GM12878 (cell line): ENCODE results near the gene ELL2. TPM values are rescaled to one million over a fixed set of nuclear protein-coding genes. Genes with fewer than 3 reads are reported as not detected.

Source experiments
- BMI1 ChIP-seq: fragments of 450-650 bp; IDR thresholded peaks from 2 replicates; pipeline ENCODE4 v1.6.1; 2016; ENCODE audit warnings: mild to moderate bottlenecking, moderate library complexity, borderline replicate concordance
- BRCA1 ChIP-seq: IDR thresholded peaks from 2 replicates; pipeline ENCODE4 v1.6.1; 2011; ENCODE audit warnings: low read depth, low read length, improper control_type of control experiment
- CHD1 ChIP-seq: IDR thresholded peaks from 2 replicates; pipeline ENCODE4 v1.6.1; 2012; ENCODE audit warnings: low read depth, low read length, improper control_type of control experiment
- GATAD2B ChIP-seq: fragments of 450-650 bp; conservative IDR thresholded peaks from 2 replicates; pipeline ENCODE4 v1.6.1; 2017; ENCODE audit warnings: low read depth, mild to moderate bottlenecking, moderate library complexity
- IKZF1 ChIP-seq: fragments of 450-650 bp; conservative IDR thresholded peaks from 2 replicates; pipeline ENCODE4 v1.6.1; 2017; ENCODE audit warnings: antibody characterized with exemption, mild to moderate bottlenecking
- JUNB ChIP-seq: IDR thresholded peaks from 2 replicates; pipeline ENCODE4 v1.6.1; 2016; ENCODE audit warnings: antibody characterized with exemption, mild to moderate bottlenecking
- JUND ChIP-seq: IDR thresholded peaks from 2 replicates; pipeline ENCODE4 v1.6.1; 2012; ENCODE audit warnings: low read depth, mild to moderate bottlenecking, low read length, improper control_type of control experiment, moderate library complexity
- KLF5 ChIP-seq: fragments of 450-650 bp; IDR thresholded peaks from 2 replicates; pipeline ENCODE4 v1.6.1; 2014; ENCODE audit warnings: mild to moderate bottlenecking; ENCODE audit not compliant: partially characterized antibody
- NFYA ChIP-seq: IDR thresholded peaks from 2 replicates; pipeline ENCODE4 v1.6.1; 2011; ENCODE audit warnings: low read depth, mild to moderate bottlenecking, low read length, improper control_type of control experiment, borderline replicate concordance
- POLR2AphosphoS2 ChIP-seq: IDR thresholded peaks from 2 replicates; pipeline ENCODE4 v1.6.1; 2011; ENCODE audit warnings: low read depth, mild to moderate bottlenecking, low read length, improper control_type of control experiment, moderate library complexity
- RB1 ChIP-seq: fragments of 450-650 bp; formaldehyde crosslinking; IDR thresholded peaks from 2 replicates; pipeline ENCODE4 v1.6.1; 2017; ENCODE audit warnings: mild to moderate bottlenecking, borderline replicate concordance
- TCF12 ChIP-seq: IDR thresholded peaks from 2 replicates; pipeline ENCODE4 v1.6.1; 2011; ENCODE audit warnings: low read depth, mild to moderate bottlenecking, low read length
- TCF7 ChIP-seq: IDR thresholded peaks from 2 replicates; pipeline ENCODE4 v1.6.1; 2014; ENCODE audit warnings: antibody characterized with exemption, borderline replicate concordance
- WRNIP1 ChIP-seq: IDR thresholded peaks from 2 replicates; pipeline ENCODE4 v1.6.1; 2011; ENCODE audit warnings: low read depth, low read length, improper control_type of control experiment, borderline replicate concordance
- polyA plus RNA-seq, 11 experiments: library from polyadenylated mRNA; depleted of rRNA in 4 of 11; unstranded in 6 of 11; stranded (reverse) in 5 of 11; fragments of >200 nt; fragmentation: Nextera tagmentation in 4 of 11; fragmentation: Illumina TruSeq in 1 of 11; extraction: Ambion mirVana in 4 of 11; extraction: Trizol in 1 of 11; gene quantifications; 1 replicate in 1 of 11; 2 replicates in 10 of 11; pipeline versions ENCODE4 v1.2.1 to v1.2.3, GENCODE V29; 2011 to 2016; ENCODE audit warnings: inconsistent platforms in 2 of 11, missing spikeins in 2 of 11, low read depth in 1 of 11
- total RNA-seq, 4 experiments: library from RNA; depleted of rRNA in 3 of 4; stranded (reverse); fragments of >200 nt in 3 of 4; fragmentation: Illumina TruSeq in 1 of 4; extraction: Trizol in 1 of 4; gene quantifications; 2 replicates each; pipeline versions ENCODE4 v1.2.1 to v1.2.3, GENCODE V29; 2013 to 2021
- TF ChIP-seq, protein P1 (sequence below), 3 experiments: IDR thresholded peaks in 2 of 3; conservative IDR thresholded peaks in 1 of 3; 2 replicates each; pipeline ENCODE4 v1.5.1; 2011; ENCODE audit warnings: low read depth in 3 of 3, low read length in 3 of 3, mild to moderate bottlenecking in 3 of 3, control low read depth in 2 of 3, moderate library complexity in 2 of 3, inconsistent platforms in 1 of 3, mixed read lengths in 1 of 3; ENCODE audit not compliant: control insufficient read depth in 2 of 3, insufficient read depth in 1 of 3; ENCODE audit errors: extremely low read depth in 1 of 3
- TF ChIP-seq, protein P2 (sequence below): IDR thresholded peaks from 2 replicates; pipeline ENCODE4 v1.6.1; 2012; ENCODE audit warnings: low read depth, low read length, improper control_type of control experiment
- TF ChIP-seq, protein P3 (sequence below): IDR thresholded peaks from 2 replicates; pipeline ENCODE4 v1.6.1; 2011; ENCODE audit warnings: mild to moderate bottlenecking, low read depth, low read length, moderate library complexity; ENCODE audit not compliant: insufficient replicate concordance
- TF ChIP-seq, protein P4 (sequence below): IDR thresholded peaks from 2 replicates; pipeline ENCODE4 v1.6.1; 2011; ENCODE audit warnings: low read depth, low read length, improper control_type of control experiment, borderline replicate concordance
- TF ChIP-seq, protein P5 (sequence below): IDR thresholded peaks from 2 replicates; pipeline ENCODE4 v1.6.1; 2011; ENCODE audit warnings: borderline replicate concordance, low read depth, mild to moderate bottlenecking, moderate library complexity, low read length; ENCODE audit not compliant: insufficient read depth, poor library complexity, severe bottlenecking

ELL2 gene
- total and polyA plus RNA-seq, 10 of the 15 experiments (the other 5 are each of a cell fraction or from before 2014, with no cell fraction given): 24.2 to 91.4 (median 57.4) TPM

DNA sequence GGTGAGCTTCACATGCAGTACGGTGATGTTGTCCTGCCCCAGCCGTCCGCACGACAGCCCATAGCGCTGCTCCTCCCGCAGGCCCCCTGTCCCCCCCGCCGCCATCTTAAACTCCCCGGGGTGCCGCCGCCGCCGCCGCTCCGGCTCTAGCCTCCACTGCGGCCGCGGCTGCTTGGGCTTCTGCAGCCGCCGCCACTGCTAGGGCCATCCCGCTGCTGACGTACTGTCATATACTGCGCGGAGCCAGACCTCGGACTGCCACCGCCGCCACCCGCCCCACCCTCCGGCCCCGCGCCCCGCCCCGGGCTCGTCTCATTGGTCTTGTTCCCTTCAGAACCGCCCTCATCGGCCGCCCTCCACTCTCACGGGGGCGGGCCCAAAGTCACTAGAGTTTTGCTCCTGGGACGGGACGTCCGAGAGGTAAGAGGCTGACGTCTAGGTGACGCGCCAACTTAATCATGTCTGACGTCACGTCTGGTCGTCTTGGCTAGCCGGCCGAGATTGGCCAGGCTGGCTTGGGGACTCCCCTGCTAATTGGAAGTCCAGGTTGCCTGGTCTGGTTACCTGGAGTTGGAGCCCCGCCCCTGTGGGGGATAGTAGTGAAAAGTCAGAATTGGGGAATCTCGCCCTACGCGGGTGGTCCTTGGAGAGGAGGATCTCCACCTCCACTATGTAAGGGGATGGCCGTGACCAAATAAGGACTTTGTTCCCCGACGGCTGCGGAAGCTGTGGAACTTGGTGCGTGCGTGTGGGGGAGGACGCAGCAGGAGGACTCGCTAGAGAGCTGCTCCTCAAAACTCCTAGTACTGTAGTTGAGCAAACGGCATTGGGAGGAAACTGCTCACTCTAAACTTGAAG is at the start of gene ELL2 (continued):
- TF ChIP-seq, protein P1, sequence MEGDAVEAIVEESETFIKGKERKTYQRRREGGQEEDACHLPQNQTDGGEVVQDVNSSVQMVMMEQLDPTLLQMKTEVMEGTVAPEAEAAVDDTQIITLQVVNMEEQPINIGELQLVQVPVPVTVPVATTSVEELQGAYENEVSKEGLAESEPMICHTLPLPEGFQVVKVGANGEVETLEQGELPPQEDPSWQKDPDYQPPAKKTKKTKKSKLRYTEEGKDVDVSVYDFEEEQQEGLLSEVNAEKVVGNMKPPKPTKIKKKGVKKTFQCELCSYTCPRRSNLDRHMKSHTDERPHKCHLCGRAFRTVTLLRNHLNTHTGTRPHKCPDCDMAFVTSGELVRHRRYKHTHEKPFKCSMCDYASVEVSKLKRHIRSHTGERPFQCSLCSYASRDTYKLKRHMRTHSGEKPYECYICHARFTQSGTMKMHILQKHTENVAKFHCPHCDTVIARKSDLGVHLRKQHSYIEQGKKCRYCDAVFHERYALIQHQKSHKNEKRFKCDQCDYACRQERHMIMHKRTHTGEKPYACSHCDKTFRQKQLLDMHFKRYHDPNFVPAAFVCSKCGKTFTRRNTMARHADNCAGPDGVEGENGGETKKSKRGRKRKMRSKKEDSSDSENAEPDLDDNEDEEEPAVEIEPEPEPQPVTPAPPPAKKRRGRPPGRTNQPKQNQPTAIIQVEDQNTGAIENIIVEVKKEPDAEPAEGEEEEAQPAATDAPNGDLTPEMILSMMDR (IDR thresholded peaks at IDR 0.05 in 2 of 3, conservative IDR thresholded peaks at IDR 0.05 in 1 of 3; ENCODE audit: control insufficient read depth in 2 of 3, extremely low read depth in 1 of 3, insufficient read depth in 1 of 3, low read depth in 3 of 3, low read length in 3 of 3): no peak
- TF ChIP-seq, protein P2, sequence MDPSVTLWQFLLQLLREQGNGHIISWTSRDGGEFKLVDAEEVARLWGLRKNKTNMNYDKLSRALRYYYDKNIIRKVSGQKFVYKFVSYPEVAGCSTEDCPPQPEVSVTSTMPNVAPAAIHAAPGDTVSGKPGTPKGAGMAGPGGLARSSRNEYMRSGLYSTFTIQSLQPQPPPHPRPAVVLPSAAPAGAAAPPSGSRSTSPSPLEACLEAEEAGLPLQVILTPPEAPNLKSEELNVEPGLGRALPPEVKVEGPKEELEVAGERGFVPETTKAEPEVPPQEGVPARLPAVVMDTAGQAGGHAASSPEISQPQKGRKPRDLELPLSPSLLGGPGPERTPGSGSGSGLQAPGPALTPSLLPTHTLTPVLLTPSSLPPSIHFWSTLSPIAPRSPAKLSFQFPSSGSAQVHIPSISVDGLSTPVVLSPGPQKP: peak; percentile 76
- TF ChIP-seq, protein P3, sequence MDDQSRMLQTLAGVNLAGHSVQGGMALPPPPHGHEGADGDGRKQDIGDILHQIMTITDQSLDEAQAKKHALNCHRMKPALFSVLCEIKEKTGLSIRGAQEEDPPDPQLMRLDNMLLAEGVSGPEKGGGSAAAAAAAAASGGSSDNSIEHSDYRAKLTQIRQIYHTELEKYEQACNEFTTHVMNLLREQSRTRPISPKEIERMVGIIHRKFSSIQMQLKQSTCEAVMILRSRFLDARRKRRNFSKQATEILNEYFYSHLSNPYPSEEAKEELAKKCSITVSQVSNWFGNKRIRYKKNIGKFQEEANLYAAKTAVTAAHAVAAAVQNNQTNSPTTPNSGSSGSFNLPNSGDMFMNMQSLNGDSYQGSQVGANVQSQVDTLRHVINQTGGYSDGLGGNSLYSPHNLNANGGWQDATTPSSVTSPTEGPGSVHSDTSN: no peak
- TF ChIP-seq IKZF1 (peak; percentile 51), TCF7 (no peak), KLF5 (peak; percentile 36), CHD1 (no peak), TCF12 (no peak), POLR2AphosphoS2 (peak; percentile 35; the same call in 1 of the 2 replicates), BRCA1 (no peak), JUNB (no peak), NFYA (no peak), BMI1 (no peak), WRNIP1 (no peak), GATAD2B (peak; percentile 11; the same call in 1 of the 2 replicates), JUND (no peak), RB1 (0 out of 2 replicates have a peak, but pooled peaks have one; percentile 16)
- TF ChIP-seq, protein P4, sequence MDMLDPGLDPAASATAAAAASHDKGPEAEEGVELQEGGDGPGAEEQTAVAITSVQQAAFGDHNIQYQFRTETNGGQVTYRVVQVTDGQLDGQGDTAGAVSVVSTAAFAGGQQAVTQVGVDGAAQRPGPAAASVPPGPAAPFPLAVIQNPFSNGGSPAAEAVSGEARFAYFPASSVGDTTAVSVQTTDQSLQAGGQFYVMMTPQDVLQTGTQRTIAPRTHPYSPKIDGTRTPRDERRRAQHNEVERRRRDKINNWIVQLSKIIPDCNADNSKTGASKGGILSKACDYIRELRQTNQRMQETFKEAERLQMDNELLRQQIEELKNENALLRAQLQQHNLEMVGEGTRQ: no peak
- TF ChIP-seq, protein P5, sequence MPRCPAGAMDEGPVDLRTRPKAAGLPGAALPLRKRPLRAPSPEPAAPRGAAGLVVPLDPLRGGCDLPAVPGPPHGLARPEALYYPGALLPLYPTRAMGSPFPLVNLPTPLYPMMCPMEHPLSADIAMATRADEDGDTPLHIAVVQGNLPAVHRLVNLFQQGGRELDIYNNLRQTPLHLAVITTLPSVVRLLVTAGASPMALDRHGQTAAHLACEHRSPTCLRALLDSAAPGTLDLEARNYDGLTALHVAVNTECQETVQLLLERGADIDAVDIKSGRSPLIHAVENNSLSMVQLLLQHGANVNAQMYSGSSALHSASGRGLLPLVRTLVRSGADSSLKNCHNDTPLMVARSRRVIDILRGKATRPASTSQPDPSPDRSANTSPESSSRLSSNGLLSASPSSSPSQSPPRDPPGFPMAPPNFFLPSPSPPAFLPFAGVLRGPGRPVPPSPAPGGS: no peak
